ENCODE results near the gene LGR4. TPM values are rescaled to one million over a fixed set of nuclear protein-coding genes. Genes with fewer than 3 reads are reported as not detected.

LGR4 gene
- total and polyA plus RNA-seq, 2 of the 13 experiments (the other 11 are each of a cell fraction or from before 2014, with no cell fraction given) = 42.1 to 68.7 TPM

GRCh38 chr11:27456140-27456794 lies 16.3 kb downstream of the LGR4 start (continued):
- TF ChIP-seq ZNF609 (CRISPR knock-in tag; IDR thresholded peaks at IDR 0.05; ENCODE audit: borderline replicate concordance) (no peak), HNF1B (CRISPR knock-in tag; IDR thresholded peaks at IDR 0.05) (peak; percentile 38; the same call in 1 of the 2 replicates), EP300 (IDR thresholded peaks at IDR 0.05; ENCODE audit: low read depth in 2 of 2, low read length in 2 of 2) (peak in 1 of 2 experiments; percentile 23; a peak in 1 of 4 replicates), EP300 (CRISPR knock-in tag; IDR thresholded peaks at IDR 0.05; ENCODE audit: borderline replicate concordance) (no peak), HNF1A (IDR thresholded peaks at IDR 0.05; ENCODE audit: low read depth) (peak; percentile 90), HNF1A (CRISPR knock-in tag; IDR thresholded peaks at IDR 0.05; ENCODE audit: borderline replicate concordance) (peak; percentile 91), AKAP8 (CRISPR knock-in tag; IDR thresholded peaks at IDR 0.05) (no peak), ZSCAN31 (CRISPR knock-in tag; IDR thresholded peaks at IDR 0.05; ENCODE audit: low read depth) (peak; percentile 90; the same call in 1 of the 2 replicates), MTF1 (CRISPR knock-in tag; IDR thresholded peaks at IDR 0.05) (no peak), DZIP1 (CRISPR knock-in tag; IDR thresholded peaks at IDR 0.05) (no peak), THAP7 (CRISPR knock-in tag; IDR thresholded peaks at IDR 0.05) (no peak), SETDB1 (CRISPR knock-in tag; IDR thresholded peaks at IDR 0.05; ENCODE audit: borderline replicate concordance) (no peak), ZNF790 (CRISPR knock-in tag; IDR thresholded peaks at IDR 0.05; ENCODE audit: borderline replicate concordance) (no peak), SOX5 (CRISPR knock-in tag; IDR thresholded peaks at IDR 0.05; ENCODE audit: borderline replicate concordance) (peak; percentile 16; the same call in 1 of the 2 replicates)

Data from HepG2 (cell line).